NCI-H526 (cell line): ENCODE data around the gene WDR7.

Source experiments
- DNase-seq, 2 experiments: peaks; one replicate each; lab custom pipeline; 2025; lab: John Stamatoyannopoulos, UW

Gene WDR7

DNA sequence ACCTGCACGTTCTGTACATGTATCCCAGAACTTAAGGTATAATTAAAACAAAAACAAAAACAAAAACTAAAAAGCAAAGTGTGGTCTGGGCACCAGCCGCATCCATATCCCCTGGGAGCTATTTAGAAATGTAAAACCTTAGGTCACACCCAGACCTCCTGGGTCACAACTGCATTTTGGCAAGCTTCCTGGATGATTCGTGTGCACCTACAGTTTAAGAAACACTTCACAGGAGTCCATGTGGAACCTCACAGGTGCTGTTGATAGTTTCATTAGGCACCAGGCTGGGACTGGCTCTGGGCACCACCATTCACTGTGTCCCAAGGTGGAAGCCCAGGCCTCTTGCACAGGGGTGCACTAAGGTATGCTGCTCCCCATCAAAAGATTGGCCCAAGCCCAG lies 392.1 kb downstream of the WDR7 start:
- no peak for DNase-seq

DNA sequence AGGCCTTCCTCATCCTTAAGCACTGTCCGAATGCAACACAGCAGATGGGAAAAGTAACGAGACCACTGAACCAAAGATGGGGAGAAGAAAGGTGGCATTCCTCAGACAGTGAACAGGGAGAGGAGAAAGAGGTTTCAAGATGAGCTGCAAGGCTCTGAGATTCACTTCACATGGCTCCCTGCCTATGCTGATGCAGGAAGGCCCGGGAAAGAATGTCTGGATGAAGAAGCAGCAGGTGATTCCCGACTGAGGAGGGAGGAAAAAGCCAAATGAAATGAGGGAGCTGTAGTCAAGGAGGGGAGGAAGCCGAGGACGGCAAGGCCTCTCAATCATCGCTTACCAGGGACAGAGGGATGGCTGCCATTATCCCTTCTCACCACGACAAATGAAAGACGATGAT lies 397.2 kb downstream of the WDR7 start:
- no peak for DNase-seq

DNA sequence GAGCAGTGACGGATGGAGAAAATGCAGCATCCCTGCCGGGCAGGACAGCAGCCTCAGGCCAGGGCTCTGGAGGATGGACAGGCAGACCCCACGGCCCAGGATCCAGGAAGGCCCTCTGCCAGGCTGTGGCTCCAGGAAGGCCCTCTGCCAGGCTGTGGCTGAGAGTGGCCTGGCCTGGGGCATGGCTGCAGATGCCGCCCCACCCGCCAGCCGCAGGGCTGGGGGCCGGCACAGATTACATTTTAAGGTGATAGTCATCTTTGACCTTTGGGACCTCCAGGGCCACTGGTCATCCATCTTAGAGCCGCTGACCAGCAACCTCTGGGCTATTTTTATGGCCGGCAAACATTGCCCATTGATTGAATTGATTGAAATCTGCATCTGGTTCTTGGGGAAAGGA lies 397.7 kb downstream of the WDR7 start:
- DNase-seq = no peak

DNA sequence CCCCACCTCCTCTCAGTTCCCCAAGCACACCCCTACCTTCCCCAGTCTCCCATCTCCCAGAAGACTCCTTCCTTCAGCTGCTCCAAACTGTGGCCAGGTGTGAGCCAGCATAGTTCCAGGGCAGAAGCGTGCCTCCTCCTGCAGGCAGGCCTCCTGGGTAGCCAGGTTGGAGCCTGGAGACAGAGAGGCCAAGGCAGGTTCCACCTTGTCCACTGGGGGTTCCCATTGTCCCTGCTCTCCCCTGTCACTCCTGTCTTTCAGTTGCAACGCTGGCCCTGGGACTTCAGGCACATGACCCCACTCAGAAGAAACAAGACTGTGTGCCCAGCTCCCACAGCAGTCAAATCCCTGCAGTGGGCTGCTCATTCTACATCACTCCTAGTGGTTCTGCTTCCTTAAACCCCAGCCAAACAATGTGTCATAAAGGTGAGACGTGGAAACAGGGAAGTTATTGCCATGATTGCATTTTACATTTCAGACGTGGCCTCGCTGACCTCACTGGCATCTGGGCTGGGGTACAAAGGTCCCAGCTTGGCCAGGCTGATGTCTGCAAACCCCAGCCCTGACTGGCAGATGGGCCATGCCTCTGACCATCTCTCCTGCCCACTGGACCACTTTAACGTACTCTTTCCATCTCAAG lies 399.3 kb downstream of the WDR7 start:
- no peak for DNase-seq

DNA sequence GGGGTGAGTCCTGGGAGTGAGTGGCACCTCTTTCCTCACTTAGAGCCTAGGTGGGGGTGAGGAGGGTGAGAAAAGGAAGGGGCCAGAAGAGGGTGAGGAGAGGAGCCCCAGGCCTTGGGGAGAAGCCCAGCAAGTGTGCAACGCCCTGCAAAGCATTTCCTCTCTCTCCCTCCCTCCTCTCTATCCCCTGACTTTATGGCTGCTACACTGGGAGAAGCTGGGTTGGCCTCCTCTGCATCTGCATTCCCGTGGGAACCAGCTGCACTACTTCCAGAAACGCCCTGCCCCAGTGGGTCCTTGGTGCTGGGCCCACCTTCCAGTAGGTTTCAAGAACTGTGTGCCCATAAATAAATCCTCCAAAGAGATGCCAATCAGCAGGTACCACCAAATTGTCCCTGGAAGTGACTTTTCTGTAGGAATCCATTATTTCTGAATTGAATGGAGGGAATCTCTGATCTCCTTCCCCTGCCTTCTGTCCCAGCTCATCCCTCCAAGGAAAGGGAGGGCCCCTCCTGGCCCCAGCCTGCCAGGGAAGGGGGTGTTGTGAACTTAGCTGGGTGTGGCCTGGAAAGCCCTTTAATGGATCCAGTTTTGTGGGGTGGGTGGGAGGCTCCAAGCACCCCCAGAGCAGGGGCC lies 400.0 kb downstream of the WDR7 start:
- DNase-seq = no peak

DNA sequence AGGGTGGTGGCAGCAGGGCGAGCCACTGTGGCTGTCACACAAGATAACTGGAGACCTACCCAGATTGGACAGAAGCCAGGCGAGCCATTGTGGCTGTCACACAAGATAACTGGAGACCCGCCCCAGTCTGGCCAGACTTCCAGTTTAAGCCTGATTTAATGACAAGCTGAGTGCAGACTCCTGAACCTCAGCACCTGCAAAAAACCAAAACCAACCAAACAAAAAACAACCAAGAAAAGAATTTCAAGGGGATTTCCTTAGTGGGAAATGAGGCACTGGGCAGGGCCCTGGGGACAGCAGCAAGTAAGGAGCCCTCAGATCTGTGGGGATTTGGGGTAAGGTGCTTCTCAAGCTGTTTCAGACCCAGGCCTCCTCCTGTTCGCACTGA lies 400.5 kb downstream of the WDR7 start:
- no peak for DNase-seq

DNA sequence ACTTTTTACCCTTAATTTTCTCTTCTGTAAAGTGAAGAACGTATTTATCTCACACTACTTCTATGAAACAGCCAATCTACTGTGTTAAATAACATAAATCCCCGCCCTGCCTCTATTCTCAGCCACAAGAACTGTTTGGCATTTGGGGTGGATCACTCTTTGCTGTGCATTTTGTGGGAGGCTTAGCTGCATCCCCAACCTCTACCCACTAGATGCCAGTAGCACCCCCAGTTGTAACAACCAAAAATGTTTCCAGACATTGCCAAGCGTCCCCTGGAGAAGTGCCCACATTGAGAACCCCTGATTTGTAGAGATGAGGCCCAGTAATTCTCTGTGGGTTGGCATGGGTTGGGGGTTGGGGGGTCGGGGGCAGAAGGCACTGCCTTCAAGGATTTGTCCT lies 401.0 kb downstream of the WDR7 start:
- DNase-seq = no peak

DNA sequence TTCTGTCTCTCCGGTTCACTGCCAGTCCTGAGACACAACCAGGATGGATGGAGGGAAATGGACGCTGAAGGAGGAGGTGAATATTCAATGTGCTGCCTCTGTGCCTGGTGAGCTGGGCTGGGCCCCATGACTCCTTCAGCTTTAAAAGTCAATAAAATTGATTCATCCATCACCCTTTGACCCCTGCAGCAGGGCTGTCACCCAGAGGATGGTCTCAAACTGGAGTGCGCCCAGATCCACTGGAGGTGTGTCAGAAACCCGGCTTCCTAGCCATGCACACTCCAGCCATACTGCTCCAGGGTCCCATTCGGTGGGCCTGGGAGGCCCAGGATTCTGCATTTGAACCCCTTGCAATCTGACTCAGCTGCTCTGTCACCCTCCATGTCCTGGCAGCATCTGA lies 401.6 kb downstream of the WDR7 start:
- DNase-seq = no peak

DNA sequence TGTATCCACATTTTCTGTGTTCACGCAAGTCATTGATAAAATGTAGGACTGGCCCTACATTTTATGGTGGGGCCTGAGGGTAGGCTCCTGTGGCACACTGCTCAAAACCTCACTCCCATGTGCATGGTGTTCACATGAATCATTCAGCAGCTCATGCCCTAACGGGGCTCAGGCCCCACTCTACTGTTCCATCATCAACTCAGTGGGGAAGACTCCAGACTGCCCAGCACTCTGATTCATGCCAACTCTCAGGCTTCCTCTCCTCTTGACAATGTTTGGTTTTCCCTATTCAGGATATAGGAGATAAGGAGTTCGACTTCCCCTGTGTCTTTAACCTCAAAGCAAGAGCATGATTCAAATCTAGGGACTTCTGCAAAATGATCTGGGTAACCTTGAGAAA lies 403.7 kb downstream of the WDR7 start:
- no peak for DNase-seq

DNA sequence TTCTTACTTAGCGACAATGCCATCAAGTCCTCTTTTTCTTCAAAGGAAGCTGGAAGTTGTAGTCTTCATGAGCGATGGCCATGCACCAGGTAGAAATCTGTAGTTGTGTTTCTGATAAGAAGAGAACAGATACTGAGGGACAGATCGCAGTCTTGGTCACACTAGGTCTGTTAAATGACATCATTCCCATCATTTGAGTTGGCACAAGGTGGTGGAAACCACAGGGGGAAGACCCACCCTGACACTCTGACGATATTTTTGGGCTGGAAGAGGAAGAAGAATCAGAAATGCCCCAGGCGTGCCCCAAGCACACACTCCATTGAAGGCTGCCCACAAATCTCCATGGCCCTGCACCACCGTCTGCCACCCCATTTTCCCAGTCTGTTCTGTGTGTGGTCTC lies 406.7 kb downstream of the WDR7 start:
- no peak for DNase-seq

DNA sequence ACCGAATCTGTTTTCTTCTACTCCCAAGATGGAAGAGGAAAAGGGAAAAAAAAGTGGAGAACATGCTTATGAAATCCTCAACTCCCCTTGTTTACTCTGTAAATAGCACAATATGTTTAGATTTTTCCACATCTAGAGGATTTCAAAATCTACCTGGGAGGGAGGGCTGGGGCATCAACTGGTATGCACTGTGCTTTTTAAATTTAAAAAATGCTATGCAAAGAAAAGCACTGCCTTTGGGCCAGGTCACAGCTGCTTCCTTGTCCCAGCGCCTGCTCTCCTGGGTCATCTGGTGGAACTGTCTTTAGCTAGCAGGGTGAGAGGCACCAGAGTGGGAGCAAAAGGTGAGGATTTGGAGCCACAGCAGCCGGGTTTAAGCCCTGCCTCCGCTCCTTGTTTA lies 407.6 kb downstream of the WDR7 start:
- no peak for DNase-seq

DNA sequence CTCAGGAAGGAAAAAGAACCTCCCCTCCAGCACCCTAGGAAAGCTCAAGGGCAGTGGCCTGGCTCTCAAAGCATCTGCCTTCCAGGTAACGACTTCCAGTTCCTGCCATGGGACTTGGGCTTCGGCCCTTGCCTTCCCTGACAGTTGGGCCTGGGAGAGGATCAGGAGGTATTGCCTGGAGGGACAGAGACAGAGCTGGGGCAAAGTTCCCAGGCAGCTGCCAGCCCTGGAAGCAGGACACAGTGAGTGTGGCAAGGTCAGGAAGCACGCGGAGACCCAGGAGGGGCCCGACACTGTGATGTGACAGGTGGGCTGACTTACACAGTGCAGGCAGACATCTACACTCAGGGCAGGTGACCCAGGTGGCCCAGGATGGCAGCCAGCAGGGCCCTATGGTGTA lies 408.2 kb downstream of the WDR7 start:
- DNase-seq = no peak

DNA sequence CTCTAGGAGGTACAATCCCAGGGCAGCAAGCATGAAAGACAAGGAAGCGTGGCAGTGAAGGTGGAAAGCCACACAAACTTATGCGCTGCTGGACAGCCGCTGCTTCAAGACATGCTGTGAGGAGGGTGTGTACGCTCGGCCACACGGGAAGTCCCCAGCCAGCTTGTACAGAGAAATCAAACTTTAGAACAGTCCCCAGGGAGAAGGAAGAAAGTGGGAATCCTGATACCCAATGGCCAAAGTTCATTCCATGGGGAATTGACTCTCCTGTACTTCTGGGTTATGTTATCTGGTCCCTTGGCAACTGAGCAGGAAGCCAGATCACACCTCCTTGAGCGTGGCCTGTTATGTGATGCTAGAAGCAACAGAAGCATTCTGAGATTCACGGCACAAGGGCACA lies 409.7 kb downstream of the WDR7 start:
- DNase-seq = no peak

DNA sequence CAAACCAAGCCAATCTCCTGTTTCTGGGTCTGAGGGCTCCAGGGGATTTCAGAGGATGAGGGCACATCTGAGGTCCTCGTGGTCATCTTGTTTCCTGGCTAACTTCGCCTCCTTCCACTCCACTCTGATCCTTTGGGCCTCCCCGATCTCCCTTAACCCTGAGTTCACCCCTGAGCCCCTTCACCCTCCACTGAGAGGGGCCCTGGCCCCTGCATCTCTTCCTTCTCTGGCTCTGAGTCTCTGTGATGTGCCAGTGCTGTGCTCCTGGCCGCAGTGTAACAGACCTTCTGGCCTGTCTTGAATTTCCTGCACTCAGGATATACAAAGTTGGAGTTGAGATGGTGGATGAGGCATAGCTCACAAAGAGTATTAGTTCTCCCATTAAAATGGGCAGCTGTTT lies 411.0 kb downstream of the WDR7 start:
- no peak for DNase-seq

DNA sequence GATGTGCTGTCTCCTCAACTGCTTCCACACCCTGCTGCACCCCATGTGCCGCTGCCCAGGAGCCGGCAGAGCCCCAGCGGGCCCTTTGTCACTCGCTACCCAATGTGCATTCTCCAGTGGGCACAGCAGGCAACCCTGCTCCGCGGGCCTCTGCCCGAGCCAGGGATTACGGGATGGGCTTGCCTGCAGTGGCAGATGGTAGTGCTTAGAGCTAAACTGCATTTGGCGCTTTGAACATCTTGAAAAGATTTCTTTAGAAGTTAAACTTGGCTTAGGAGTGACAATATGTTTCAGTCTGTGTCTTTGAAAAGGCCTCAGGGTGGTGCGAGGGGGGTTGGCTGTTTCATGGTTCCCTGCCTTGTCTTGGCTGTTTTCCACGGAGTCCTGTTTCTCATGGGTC lies 411.7 kb downstream of the WDR7 start:
- DNase-seq = no peak

DNA sequence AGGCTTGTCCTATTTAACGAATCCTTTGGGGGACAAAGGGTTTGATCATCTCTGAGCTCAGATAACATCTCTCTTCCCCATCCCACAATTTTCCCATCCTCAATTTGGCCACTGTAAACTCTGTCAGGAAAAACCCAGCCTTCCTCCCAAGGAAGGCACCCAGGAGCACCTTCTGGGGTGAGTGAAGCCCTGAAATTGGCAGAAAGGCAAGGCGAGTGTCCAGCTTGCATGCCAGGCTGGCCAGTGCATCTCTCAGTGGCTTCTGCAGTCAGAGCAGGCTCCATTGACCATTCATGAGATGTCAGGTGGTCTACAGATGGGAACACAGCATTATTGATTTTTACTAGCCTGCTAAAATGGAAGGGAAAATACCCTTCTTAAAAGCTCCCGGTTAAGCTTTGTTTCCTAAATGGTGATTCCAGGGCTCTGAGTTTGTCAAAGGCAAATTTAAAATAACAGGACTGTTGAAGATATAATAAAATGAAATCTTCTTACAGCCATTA lies 412.5 kb downstream of the WDR7 start:
- DNase-seq = no peak

DNA sequence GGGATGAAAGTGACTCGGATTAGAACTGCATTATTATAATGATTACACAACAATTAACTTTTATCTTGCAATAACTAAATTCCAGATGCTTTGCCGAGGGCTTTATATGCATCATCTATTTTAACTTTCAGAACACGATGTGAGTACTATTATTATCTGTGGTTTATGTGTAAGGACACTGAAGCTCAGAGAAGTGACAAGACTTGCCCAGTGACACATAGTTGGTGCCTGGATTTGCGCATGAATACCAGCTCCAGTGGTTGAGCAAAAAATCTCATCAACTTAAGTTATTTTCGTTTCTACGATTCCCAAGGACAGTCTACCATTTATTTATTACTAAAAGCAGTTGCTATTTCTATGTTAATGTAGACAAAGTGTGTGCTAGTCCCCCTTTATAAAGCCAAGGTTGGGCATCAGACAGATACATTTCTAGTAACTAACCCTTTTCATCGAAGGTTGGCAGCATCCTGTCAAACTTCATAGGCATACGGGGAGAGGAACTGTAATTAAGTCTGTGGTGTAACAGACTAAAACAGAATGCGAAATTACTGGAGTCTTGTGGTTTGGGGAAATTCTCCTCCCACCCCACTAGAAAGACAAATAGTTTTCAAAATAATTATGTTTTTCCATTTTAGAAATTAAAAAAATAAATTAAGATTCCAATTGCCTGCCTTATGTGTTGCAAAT lies 422.5 kb downstream of the WDR7 start:
- no peak for DNase-seq

DNA sequence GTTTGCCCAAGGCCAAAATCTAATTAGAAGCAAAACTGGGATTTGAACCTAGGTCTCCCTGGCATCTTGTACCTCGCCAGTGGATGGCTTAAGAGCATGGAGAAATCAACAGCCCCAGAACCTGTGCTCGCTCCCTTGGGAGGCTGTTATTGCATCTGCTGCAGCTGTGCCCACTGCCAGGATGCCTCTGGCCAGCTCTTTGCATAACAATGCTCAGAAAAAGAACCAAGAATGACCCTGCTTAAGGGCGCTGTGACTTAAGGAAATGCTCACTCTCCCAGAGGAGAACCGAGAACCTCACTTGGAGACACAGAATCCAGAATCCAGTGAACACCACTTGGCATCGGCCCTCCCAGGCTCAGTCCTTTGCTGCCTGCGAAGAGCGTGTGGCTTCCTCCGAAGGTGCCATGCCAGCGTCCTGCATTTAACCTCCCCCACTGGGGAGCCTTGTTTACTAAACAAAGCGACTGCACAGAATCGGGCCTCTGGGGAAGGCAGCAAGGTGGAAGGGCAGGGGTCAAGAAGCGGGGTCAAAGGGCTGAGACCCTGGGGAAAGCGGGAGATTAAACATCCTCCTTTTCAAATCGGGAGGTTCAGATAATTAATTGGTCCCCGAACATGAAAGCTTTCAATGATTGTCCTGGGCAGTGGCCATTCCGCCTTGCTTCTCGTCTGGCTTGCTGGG lies 424.7 kb downstream of the WDR7 start:
- DNase-seq = no peak

DNA sequence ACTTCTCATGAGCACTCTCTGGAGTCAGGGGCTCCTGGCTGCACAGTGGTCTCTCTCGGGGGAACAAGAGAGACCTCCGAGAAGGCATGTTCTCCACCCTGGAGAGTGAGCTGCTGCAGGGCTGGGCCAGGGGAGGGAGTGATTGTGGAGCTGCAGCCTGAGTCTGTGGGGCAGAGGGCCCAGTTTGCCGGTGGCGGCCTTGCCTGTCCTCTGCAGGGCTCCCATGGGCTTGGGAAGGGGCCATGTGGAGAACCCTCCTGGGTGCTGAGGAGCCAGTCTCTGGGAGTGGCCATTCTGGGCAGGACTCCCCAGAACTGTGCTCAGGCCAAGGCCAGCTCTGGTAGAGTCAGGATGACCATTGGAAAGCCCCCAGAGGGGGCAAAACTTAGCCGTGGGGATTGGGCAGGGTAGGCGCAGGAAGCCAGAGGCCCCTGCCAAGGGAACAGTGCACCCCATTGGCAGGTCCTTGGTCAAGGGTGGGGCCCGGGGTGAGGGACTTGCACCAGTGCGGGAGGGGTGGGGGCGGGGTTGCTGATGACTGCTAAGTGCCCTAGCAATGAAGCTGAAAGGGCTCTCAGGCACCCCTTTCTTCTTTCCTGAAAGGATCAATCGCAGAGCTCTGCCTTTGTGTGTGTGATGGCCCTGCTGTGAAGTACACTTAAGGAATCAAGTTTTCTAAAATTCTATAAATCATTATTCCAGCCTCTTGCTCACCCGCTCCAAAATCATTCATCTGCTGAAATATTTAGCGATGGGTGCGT lies 426.0 kb downstream of the WDR7 start:
- no peak for DNase-seq

DNA sequence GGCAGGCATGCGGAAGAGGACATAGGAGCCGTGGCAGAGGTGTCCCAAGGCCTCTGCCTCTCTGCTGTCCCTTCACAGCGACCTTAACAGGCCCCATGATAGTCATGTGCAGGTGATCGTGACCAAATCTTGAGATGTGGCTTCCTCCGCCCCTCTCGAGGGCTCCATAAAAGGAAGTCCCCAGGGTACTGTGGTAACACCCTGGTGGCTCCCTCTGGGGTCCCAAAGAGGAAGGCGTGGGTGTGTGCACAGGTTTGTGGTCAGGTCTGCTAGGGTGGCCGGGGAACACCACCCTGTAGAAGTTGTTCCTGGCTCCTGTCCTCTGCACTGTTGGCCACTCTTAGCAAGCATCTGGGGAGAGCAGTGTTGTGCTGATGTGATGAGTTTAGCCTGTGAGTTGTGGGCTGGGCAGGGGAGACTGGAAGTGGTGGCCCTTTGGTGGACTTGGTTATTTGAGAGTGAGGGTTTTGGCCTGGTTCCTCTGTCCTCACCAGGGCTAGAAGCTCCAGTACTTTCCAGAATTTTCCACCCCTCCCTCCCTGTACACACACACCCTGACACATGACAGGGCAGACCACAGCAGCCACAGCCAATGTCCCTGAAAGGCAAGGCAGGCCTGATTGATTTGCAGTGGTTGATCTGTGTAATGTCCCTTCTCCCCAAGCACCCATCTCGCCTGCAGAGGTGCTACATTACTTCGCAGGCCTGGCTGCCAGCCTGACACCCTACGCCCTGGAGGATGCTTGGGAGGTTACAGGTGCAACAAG lies 426.8 kb downstream of the WDR7 start:
- no peak for DNase-seq

DNA sequence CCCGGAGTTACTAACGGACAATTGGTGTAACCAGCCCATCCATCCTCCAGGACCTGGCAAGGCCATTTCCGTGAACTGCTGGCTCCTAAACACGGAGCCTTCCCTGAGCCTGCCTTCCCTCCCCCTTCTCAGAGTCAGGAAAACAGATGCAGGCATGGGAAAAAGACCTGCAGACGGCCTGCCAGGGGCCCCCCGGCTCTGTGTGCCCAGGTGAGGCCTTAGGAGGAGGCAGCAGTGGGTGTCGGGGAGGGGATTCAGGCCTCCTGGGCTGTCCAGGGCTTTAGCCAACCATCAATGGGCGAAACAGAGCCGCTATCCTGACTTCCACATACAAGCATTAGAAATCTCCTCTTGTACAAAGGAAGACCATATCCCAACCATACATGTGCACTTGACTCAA lies 427.5 kb downstream of the WDR7 start:
- DNase-seq = no peak
